A549 treated with Hydrocortisone at 1 μM for 4 hours (cell line): ENCODE data around the gene FNTB. TPM values are rescaled to one million over a fixed set of nuclear protein-coding genes. Genes with fewer than 3 reads are reported as not detected.

Source experiments
- total RNA-seq: library from RNA; stranded (reverse); fragments of 200-300 nt; extraction: Qiagen RNA extraction; gene quantifications from 5 replicates; pipeline ENCODE4 v1.2.3, GENCODE V29; 2022

Gene FNTB
- 21.5 to 26.7 TPM (median 22.7 TPM) in 5 replicates for total RNA-seq

GRCh38 chr14:64986648-64987437, at the start of gene FNTB:
FNTB (plus strand) TSS chr14:64986895; CDS start chr14:64986954, 59 bp downstream.

GRCh38 chr14:64942531-64943111, 44.1 kb upstream of the FNTB start, which contains the start of gene GPX2:
GPX2 (minus strand) TSS chr14:64942745; CDS start chr14:64942726, 19 bp downstream.

GRCh38 chr14:64971943-64972791, 14.5 kb upstream of the FNTB start, which contains the start of gene RAB15:
RAB15 (minus strand) TSS chr14:64972336; CDS start chr14:64972076, 260 bp downstream.

GRCh38 chr14:65102441-65103149, 115.9 kb downstream of the FNTB start, which contains the start of gene MAX:
MAX (minus strand) TSS chr14:65102517; CDS start chr14:65102339, 178 bp downstream.

Other genes starting within 250 kb of the FNTB start
- gene SPTB, start 107.0 kb upstream of the FNTB start, total RNA-seq: 1.5 to 1.9 TPM (median 1.7 TPM) in 5 replicates
- gene CHURC1, start 72.4 kb upstream of the FNTB start, total RNA-seq: 77.2 to 96.2 TPM (median 78.8 TPM) in 5 replicates
- gene GPX2, start 44.1 kb upstream of the FNTB start, total RNA-seq: 152 to 304 TPM (median 192 TPM) in 5 replicates
- gene RAB15, start 14.6 kb upstream of the FNTB start, total RNA-seq: 18.6 to 23.3 TPM (median 20.2 TPM) in 5 replicates
- 52.2 to 72.1 TPM (median 54.5 TPM) in 5 replicates for gene MAX, start 115.6 kb downstream of the FNTB start, total RNA-seq